Prostate gland (tissue), 2 donors: ENCODE measurements around the gene TMEM132A.

Experiments
- CTCF ChIP-seq, 4 experiments: fragments of 200-600 bp in 2 of 4; fragments of 450-650 bp in 2 of 4; sonication (generic) in 2 of 4; IDR thresholded peaks; 1 replicate in 3 of 4; 2 replicates in 1 of 4; pipeline ENCODE4 v1.5.1; 2016 to 2019; ENCODE audit warnings: antibody characterized with exemption in 4 of 4, mild to moderate bottlenecking in 2 of 4, moderate library complexity in 2 of 4
- POLR2A ChIP-seq: fragments of 450-650 bp; IDR thresholded peaks from one replicate; pipeline ENCODE4 v1.6.1; 2016; ENCODE audit warnings: antibody characterized with exemption, mild to moderate bottlenecking
- POLR2AphosphoS5 ChIP-seq: sonication (generic); formaldehyde crosslinking; IDR thresholded peaks from one replicate; pipeline ENCODE4 v1.6.1; 2017; ENCODE audit warnings: antibody characterized with exemption

- no peak for TF ChIP-seq CTCF (IDR thresholded peaks at IDR 0.05)
- TF ChIP-seq POLR2A = no peak
- no peak for TF ChIP-seq POLR2AphosphoS5
Measured at GRCh38 chr11:60964801-60965200, 40.5 kb downstream of the TMEM132A start.
